NCI-H1930 (cell line): ENCODE data around the gene ABCA1.
"Not testable (repeated sequence)": the region's sequence is repeated elsewhere in the genome, so short reads cannot be mapped to it uniquely, and the experiment has no call there.

Experiments
- DNase-seq, 2 experiments: peaks; one replicate each; lab custom pipeline; 2025; lab: John Stamatoyannopoulos, UW

The ABCA1 gene

DNA sequence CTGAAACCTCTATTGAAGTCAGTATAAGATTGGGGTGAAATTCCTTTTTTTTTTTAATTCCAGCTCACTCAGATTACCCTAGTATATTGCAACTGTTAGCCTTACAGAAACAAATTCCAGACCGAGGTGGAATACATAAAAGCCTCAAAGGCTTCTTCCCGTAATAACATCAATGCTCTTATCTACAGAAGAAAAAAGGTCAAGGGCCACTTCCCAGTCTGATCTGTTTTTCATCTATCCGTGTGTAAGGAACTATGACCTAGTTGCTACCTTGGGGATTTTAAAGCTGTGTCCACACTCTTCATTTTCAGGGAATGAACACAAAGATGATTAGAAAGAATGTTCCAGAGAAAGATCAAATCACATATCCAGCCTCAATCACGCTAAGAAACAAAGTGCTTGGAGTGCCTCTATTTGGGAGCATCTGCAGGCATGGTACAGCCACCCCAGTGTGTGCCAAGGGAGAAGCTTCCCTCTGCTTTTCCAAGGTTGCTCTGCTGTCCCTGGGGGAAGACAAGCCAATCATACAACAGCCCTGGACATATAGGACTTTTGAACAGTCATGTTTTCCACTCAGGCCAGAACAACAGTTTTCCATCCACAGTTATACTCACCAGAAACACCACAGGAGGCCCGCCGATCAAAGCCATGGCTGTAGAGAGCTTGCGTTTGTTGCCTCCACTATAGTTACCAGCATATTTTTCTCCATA lies 140.5 kb downstream of the ABCA1 start:
- no peak for DNase-seq

DNA sequence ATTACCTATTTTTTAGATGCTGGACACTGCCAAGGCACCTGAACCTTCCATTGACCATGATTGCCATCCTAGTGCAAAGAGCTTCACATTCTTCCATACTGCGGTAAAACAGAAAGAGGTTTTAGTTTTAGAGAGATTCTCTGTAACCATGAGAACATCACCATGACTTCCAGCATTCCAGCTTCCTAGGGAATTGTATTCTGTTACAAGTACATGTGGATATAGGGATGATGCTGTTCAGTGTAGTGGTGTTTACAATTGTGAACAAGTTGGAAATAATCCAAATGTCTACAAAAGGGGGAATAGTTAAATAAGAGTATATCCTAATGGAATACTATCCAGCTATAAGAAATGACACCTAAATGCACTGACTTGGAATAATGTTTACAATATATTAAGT lies 141.7 kb downstream of the ABCA1 start:
- DNase-seq, result no peak

DNA sequence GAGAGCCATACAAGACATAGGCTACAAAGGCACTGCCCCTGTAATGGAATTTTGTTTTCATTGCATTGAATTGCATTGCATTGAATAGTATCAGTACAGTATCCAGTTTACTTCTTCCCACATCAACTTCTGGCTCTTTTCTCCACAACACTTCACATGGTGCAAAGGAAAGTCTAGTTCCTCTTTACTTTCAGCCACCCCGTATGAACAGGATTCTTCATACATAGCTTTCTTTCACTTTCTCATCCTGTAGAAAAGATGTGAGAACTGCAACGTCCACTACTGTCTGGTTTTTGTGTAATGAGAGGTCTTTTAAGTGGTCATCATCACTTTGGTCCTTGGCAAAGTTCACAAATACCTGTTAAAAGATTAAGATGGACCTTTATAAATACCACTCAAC lies 143.9 kb downstream of the ABCA1 start:
- DNase-seq, result no peak

DNA sequence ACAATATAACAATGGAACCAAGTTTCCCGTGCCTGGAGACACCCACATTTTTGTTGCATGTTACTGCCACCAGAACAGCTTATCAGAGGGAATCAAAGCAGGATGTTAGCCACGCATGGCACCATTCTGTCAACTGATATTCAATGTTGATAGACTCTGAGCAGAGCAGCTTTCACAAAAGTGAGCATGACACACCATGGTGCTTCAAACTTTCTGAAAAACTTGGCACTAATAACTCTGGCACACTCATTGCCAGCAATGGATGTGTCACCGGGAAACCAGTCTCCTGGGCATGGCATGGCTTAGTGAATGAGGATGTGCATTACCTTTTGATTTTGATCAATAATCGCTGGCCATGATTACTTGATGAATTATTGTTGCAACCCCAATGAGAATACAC lies 144.4 kb downstream of the ABCA1 start:
- DNase-seq, result no peak

DNA sequence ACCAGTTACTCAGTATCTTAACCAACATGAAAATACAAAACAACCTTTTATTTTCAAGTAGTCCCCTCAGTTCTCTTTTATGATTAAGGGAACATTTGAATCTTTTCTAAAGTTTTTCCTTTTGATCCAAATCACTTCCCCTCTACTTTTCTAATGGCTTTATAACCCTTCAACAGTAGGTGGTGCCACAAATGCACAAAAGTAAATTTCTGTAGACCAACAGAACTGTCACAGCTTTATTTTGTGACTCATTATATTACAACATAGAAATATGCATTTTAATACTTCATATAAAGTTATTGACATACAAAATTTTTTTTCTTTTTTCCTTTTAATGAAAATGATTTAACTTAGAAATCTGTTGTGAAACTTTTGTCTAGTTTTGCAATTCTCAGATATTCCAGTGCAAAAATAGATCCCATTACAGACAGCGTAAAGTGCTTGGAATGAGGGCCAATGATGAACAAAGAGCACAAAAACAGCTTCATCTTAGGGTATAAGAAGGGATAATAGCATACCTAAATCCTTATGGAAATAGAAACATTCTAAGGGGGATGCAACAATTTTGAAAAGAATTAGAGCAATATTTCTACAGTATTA lies 147.1 kb downstream of the ABCA1 start:
- no peak for DNase-seq

DNA sequence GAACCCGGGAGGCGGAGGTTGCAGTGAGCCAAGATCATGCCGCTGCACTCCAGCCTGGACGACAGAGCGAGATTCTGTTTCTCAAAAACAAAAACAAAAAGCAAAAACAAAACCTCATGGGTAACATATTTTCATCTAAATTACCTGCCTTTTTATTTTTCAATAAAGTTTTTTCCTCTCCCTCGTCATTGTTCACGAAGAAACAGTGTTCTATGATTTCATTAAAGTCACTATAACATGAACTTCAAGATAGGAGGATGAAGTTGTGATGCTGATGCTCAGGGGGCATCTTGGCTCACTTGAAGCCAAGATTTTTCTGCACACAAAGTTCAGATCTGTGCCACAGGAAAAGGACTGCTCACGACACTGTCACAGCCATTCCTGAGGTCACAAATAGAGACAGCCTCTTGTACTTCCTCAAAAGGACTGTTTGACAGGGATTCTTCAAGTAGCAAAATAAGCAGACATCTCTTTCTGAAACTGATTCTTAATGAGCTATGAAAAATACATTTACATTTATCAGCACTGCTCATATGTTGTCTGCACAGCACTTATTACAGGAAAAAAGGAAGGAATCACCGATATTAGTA lies 147.9 kb downstream of the ABCA1 start:
- DNase-seq, result no peak

DNA sequence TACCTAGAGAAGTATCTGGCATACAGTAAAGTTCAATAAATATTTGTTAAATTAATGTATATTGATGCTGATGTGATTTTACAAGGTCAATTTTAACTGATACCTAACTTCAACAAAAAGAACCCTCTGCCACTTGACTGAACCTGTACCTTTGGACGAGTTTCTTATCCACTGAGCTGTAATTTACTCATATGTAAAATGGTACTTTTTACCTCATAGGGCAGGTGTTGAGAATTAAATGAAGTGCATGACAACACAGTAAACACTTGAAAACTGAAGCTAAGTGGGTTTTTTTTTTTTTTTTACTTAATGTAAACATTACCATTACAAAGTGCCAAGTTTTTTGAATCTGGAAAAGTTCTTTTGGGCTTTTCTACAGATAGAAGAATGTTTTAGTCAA lies 148.6 kb downstream of the ABCA1 start:
- DNase-seq, result no peak

DNA sequence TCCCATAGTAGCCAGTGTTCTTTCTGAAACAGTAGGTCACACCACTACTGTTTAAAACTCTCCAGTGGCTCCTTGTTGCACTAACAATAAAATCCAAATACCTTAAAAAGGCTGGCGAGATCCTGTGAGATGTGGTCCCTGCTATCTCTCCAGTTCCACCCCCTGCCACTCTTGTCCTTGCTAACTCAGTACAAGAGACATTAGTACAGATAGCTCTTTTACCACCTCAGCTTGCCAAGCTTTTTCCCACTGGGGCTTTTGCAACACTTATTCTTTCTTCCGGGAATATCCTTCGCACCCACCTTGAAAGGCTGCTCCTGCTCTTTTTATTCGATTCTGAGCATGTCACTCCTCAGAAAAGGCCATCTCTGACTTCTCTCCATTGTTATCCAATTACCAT lies 149.2 kb downstream of the ABCA1 start:
- no peak for DNase-seq

DNA sequence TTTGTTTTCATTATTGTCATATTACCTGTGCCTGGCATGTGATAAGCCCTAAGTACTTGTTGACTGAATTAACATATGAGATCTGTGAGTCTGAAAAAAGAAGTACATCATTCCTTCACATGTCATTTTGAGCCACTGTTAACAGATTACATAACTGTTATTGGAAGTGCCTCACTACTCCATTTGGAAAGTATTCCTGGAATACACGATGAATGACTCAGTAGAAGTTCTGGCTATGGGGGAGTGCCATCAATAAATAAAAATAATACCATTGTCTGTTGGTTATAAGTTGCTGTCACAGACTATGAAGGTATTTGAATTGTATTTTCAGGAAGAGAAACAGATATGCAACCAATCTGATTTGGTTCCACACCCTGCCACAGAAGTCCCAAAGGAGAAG lies 151.2 kb downstream of the ABCA1 start:
- no peak for DNase-seq

DNA sequence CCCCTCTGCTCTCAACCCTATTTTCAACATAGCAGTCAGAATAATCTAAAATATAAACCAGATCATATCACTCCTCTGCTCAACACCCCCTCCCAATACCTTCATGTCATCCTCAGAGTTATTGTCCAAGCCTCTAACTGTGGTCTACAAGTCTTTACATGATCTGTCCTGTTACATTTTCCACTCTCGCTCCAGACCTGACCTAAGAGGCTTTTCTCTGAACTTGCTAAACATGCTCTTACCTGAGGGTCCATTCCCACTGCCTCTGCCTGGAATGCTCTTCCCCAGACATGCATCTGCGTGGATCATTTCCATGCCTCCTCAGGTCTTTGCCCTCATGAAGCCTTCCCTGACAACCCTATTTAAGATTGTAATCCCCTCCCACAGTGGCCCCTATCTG lies 152.0 kb downstream of the ABCA1 start:
- DNase-seq, result no peak

DNA sequence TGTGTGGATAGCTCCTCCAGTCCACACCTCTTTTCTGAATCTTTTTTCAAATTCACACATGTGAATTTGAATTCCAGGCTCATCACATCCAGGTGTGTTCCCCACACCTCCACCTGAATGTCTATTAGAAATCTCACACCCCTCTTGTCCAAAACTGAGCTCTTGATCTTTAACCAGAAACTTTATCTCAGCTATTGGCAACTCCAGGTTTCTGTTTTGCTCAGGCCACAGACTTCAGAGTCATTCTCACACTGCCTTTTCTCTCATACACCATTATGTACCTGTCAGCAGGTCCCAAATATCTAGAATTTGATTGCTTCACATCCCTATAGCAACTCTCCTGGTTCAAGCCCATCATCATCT lies 152.4 kb downstream of the ABCA1 start:
- DNase-seq, result no peak

DNA sequence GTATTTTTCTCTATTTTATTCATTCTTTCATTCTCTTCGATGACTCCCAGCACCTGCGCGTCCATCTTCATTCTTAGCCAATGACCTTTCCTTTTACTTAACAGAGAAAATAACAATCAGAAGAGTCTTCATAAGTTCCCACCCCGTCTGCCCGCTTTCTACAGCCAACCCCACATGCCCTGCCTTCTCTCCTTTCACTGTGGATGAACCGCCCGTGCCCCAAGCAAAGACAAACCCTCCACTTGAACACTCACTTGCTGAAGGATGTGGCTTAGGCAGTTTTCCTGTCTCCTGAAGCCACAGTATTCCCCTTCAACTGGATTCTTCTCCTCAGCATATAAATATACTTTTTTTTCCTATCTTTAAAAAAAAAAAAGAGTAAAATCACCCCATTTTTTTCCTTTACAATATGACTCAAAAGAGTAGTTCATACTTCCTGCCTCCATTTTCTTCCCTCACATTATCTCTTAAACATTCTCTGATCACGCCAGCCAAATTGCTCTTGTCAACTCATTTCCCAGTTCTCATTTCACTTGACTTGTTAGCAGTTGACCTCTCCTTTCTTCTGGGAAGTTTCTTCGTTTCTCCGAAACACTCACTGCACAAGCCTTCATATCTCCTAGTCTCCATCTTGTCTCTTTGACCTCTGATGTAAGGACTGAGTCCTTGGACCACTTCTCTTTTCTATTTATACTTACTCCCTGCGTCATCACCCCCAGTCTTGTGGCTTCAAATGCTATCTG lies 153.0 kb downstream of the ABCA1 start:
- DNase-seq, result no peak

DNA sequence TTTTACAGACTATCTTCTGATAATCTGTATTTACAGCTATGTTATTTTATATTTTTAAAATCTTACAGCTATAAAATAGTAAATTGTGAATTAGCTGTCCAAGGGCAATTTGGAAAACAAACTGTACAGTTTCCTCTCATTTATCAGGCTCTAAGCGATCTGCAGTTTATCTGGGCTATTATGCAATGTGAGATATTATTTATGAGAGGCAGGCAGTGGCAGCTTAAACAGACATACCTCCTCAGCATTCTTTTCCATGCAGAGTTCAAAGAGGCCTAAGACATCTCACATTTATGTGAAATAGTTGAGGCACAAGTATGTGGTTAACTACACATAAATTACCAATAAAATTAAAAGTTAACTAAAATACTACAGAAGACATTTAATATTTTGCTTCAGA lies 153.8 kb downstream of the ABCA1 start:
- no peak for DNase-seq

DNA sequence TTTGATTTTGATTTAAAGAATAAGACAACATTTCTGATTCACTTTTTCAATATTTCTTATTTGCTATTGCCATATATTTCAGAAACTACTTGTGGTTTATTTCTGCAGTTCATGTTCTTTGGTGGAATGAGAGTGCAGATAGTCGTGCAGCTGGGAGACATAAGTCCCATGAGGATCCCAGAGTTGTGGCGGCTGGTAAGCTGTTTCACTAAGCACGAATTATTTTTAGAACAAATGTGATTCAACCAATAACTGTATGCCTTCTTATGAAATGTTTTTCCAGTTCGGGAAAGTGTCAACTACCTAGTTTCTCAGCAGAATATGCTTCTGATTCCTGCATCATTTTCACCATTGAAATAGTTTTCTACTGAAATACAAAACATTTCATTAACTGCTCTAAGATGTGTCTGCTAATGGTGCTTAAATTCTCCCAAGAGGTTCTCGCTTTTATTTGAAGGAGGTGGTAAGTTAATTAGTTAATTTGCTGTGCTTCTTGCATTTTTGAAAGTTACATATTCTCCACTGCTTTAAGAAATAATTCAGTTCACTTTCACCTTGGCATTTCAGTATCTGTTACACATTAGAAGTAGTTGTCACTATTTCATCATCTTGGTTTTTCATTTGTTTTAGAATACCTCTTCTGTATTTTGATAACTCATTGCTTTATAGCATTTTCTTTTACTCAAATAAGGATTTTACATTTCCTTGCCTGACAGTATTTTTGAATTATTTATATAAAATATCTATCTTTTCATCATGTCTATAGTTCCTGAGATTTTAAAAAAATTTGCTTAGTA lies 155.0 kb downstream of the ABCA1 start:
- no peak for DNase-seq

DNA sequence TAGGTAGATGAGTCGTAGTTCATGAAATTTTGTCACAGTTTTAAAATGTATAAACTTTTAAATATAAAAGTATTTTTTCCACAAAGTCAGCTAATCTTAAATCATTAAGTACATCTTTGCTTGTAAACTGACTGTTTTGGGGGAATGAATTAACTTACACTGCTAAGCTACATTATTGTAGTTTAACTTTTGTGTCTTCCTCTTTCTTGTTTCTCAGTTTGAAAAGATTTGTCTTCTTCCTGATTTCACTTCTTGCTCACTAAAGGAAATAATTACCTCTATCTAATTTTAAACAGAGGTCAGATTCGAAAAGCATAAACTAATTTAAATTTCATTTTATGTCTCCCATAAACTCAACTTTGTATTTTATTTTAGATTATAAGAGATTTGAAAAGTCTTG lies 158.3 kb downstream of the ABCA1 start:
- DNase-seq, result no peak

DNA sequence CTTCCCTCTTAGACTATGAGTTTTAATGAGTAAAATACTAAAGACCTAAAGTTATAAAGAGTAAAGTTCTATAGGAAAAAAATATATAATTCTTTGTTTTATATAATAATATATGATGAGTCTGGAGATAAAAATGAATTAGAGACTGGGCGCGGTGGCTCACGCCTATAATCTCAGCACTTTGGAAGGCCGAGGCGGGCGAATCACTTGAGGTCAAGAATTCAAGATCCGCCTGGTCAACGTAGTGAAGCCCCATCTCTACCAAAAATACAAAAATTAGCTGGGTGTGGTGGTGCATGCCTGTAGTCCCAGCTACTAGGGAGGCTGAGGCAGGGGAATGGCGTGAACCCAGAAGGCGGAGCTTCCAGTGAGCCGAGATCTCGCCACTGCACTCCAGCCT lies 158.9 kb downstream of the ABCA1 start:
- DNase-seq, result not testable (repeated sequence)

DNA sequence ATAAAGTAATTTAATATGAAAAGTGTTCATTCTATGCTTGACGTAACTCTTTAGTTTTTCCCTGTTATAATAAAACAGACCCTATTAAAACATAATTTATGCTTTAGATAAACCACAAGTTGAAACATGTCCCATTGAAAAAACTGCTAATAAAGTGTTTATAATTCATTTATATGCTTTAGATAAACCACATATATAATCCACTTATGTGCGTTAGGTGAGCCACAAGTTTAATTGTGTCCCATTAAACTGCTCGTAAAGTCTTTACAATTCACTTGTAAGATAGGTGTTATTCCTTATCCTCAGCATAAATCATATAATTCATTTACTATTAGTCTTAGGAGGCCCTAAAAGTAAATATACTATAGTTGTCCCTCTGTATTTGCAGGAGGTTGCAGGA lies 160.4 kb downstream of the ABCA1 start:
- no peak for DNase-seq

DNA sequence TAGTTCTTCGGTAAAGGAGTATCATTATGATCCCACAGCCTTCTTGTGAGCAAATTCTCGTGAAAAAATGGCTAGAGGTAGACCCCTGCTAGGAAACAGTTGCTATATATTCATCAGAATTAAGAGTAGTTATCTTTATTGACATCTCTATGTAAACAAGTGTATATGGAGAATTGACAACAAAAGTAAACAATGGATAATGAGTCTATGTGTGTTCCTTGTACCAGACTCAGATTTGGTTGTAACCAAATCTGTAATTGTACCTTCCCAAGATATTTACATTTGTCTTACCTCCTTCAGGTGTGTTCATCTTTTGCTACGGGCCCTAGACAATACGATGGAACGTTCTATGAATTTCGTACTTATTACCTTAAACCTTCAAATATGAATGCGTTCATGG lies 161.9 kb downstream of the ABCA1 start:
- DNase-seq, result no peak

DNA sequence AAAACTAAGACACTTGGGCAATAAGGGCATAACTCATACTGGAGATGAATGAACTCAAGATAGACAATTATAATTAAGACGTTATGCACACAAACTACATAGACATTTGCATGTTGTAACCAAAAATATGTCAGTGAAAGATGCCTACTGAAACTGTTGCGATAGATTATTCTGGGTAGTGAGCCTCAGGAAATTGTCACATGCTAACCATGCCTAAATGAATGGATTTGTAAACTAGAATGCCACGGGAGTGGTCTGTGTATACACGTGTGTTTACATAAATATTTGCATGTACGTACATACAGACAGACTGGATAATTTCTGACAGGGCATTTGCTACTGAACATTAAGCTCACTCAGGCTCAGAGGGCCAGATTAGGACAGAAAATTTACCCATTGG lies 162.8 kb downstream of the ABCA1 start:
- DNase-seq, result no peak

DNA sequence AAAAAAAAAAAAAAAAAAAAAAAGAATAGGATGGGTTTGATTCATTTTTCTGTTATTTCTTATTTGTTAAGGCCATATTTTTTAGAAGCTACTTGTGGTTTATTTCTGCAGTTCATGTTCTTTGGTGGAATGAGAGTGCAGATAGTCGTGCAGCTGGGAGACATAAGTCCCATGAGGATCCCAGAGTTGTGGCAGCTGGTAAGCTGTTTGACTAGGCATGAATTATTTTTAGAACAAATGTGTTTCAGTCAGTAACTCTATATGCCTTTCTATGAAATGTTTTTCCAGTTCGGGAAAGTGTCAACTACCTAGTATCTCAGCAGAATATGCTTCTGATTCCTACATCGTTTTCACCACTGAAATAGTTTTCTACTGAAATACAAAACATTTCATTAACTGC lies 169.0 kb downstream of the ABCA1 start:
- no peak for DNase-seq

DNA sequence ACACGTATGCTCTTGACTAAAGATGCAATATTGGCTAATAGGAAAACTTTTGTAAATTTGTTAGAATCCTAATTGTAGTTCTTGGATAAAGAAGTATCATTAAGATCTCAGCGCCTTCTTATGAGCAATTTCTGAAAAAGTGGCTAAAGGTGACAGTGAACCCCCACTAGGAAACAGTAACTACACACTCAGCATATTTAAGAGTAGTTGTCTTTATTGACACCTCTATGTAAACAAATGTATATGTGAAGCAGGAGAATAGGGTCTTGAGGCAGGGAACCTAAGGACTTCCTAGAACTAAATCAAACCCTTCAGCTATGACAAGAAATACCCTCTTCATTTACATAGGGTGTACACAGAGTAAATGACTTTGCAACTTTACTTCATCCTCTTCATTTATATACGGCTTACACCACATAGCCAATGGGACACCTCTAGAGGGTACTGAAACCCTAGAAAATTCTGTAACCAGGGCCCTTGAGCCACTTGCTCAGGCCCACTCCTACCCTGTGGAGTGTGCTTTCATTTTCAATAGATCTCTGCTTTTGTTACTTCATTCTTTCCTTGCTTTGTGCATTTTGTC lies 177.7 kb downstream of the ABCA1 start:
- DNase-seq, result no peak
